ENCODE data around the gene PPP3CA. TPM values are rescaled to one million over a fixed set of nuclear protein-coding genes. Genes with fewer than 3 reads are reported as not detected.

The PPP3CA gene
- total RNA-seq, 1 experiment from 2014 or later = 133 TPM

DNA sequence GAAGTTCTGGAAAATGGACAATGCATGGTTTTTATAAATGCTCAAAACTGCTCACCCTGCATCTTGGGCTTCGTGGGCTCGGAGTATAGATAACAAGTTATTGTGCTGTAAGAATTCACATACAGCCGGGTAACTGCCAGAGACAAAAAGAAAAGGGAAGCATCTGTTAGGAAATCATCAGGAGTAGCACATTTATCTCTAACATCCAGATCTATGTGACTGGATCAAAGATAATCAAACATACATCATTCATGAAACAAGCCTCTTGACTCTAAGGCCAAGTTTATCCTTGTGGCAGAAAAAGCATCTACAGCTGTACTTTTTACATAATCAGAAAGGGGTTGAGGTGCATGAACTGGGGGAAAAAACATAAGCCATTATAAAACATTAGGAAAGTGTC lies 264.2 kb downstream of the PPP3CA start:
- Histone ChIP-seq H3K9ac (ENCODE audit: low read length) (no peak overlapping the region), H3K4me3 (replicated peaks in 1 of 2; ENCODE audit: low read depth in 1 of 2, low read length in 2 of 2) (no peak overlapping the region), H3K27ac (ENCODE audit: low read depth, low read length) (no peak overlapping the region), H2AFZ (ENCODE audit: low read depth, low read length, poor library complexity, severe bottlenecking) (no peak overlapping the region), H3K9me2 (ENCODE audit: insufficient read depth) (no peaks in the 10 kb centered on the region; the same call in 1 of the 2 replicates), H3K79me2 (ENCODE audit: insufficient read depth, low read length) (no peaks in the 10 kb centered on the region), H3K4me2 (ENCODE audit: low read length) (no peak overlapping the region), H3K36me3 (ENCODE audit: control insufficient read depth in 1 of 2, insufficient read depth in 2 of 2, low read length in 2 of 2) (peaks cover 0 to 5% of the 10 kb centered on the region in 2 experiments; a peak in 3 of 4 replicates), H4K20me1 (ENCODE audit: insufficient read depth) (no peaks in the 10 kb centered on the region), H3K9me3 (ENCODE audit: control insufficient read depth in 1 of 2, insufficient read depth in 1 of 2, low read depth in 1 of 2, low read length in 2 of 2) (no peaks in the 10 kb centered on the region), H3K4me1 (ENCODE audit: control insufficient read depth in 1 of 2, insufficient read depth in 2 of 2, low read length in 2 of 2) (peaks cover 8 to 18% of the 10 kb centered on the region in 2 experiments; a peak in 3 of 4 replicates), H3K27me3 (ENCODE audit: insufficient read depth, low read length) (no peaks in the 10 kb centered on the region)
- intact Hi-C loops (cut with micrococcal nuclease) = no loop called here
- ATAC-seq = no peak
- TF ChIP-seq ZFX (IDR thresholded peaks at IDR 0.05) (no peak), SRF (IDR thresholded peaks at IDR 0.05; ENCODE audit: low read depth) (no peak), TCF7L2 (IDR thresholded peaks at IDR 0.05; ENCODE audit: borderline replicate concordance, extremely low read depth, insufficient read depth, insufficient read length) (no peak), EZH2phosphoT487 (IDR thresholded peaks at IDR 0.05; ENCODE audit: borderline replicate concordance) (no peak), EZH2 (IDR thresholded peaks at IDR 0.05) (no peak), POLR2A (IDR thresholded peaks at IDR 0.05; ENCODE audit: borderline replicate concordance, extremely low read depth, insufficient read depth, insufficient read length) (no peak), RAD21 (IDR thresholded peaks at IDR 0.05; ENCODE audit: low read depth) (no peak), ELF1 (IDR thresholded peaks at IDR 0.05; ENCODE audit: borderline replicate concordance, low read depth) (no peak), EGR1 (IDR thresholded peaks at IDR 0.05; ENCODE audit: low read depth) (no peak), SIN3A (IDR thresholded peaks at IDR 0.05; ENCODE audit: low read depth) (no peak), ZNF274 (IDR thresholded peaks at IDR 0.05; ENCODE audit: low read depth, low read length) (no peak), FOSL1 (IDR thresholded peaks at IDR 0.05; ENCODE audit: low read depth) (no peak), POLR2AphosphoS5 (IDR thresholded peaks at IDR 0.05; ENCODE audit: low read depth, low read length) (no peak)
- TF ChIP-seq, protein P1, sequence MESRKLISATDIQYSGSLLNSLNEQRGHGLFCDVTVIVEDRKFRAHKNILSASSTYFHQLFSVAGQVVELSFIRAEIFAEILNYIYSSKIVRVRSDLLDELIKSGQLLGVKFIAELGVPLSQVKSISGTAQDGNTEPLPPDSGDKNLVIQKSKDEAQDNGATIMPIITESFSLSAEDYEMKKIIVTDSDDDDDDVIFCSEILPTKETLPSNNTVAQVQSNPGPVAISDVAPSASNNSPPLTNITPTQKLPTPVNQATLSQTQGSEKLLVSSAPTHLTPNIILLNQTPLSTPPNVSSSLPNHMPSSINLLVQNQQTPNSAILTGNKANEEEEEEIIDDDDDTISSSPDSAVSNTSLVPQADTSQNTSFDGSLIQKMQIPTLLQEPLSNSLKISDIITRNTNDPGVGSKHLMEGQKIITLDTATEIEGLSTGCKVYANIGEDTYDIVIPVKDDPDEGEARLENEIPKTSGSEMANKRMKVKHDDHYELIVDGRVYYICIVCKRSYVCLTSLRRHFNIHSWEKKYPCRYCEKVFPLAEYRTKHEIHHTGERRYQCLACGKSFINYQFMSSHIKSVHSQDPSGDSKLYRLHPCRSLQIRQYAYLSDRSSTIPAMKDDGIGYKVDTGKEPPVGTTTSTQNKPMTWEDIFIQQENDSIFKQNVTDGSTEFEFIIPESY (IDR thresholded peaks at IDR 0.05; ENCODE audit: extremely low read depth, insufficient replicate concordance, low read length) = no peak
- TF ChIP-seq, protein P2, sequence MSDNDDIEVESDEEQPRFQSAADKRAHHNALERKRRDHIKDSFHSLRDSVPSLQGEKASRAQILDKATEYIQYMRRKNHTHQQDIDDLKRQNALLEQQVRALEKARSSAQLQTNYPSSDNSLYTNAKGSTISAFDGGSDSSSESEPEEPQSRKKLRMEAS (IDR thresholded peaks at IDR 0.05) = no peak
- TF ChIP-seq, protein P3, sequence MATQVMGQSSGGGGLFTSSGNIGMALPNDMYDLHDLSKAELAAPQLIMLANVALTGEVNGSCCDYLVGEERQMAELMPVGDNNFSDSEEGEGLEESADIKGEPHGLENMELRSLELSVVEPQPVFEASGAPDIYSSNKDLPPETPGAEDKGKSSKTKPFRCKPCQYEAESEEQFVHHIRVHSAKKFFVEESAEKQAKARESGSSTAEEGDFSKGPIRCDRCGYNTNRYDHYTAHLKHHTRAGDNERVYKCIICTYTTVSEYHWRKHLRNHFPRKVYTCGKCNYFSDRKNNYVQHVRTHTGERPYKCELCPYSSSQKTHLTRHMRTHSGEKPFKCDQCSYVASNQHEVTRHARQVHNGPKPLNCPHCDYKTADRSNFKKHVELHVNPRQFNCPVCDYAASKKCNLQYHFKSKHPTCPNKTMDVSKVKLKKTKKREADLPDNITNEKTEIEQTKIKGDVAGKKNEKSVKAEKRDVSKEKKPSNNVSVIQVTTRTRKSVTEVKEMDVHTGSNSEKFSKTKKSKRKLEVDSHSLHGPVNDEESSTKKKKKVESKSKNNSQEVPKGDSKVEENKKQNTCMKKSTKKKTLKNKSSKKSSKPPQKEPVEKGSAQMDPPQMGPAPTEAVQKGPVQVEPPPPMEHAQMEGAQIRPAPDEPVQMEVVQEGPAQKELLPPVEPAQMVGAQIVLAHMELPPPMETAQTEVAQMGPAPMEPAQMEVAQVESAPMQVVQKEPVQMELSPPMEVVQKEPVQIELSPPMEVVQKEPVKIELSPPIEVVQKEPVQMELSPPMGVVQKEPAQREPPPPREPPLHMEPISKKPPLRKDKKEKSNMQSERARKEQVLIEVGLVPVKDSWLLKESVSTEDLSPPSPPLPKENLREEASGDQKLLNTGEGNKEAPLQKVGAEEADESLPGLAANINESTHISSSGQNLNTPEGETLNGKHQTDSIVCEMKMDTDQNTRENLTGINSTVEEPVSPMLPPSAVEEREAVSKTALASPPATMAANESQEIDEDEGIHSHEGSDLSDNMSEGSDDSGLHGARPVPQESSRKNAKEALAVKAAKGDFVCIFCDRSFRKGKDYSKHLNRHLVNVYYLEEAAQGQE (IDR thresholded peaks at IDR 0.05; ENCODE audit: low read depth) = no peak
- BruUV-seq (replicated peaks) = no TSS peak
- RAD21 ChIA-PET (ENCODE audit: low non-redundant PET in 1 of 2, low total read pairs in 2 of 2, uncharacterized antibody in 2 of 2, unreplicated experiment in 2 of 2) = no interaction called here
- CTCF ChIA-PET = no interaction called here
- no peak for DNase-seq (ENCODE audit: low read depth, low spot score)
- POLR2A ChIA-PET = no interaction called here

Data from HCT116 (cell line).